IPS DF 19.7 (cell line): Measurements from ENCODE around the gene SPOCK3.

Experiments
- DNase-seq: peaks from one replicate; pipeline ENCODE4 v3.0.0-alpha.2; 2013; ENCODE audit warnings: low read depth, low spot score

Gene SPOCK3

DNA sequence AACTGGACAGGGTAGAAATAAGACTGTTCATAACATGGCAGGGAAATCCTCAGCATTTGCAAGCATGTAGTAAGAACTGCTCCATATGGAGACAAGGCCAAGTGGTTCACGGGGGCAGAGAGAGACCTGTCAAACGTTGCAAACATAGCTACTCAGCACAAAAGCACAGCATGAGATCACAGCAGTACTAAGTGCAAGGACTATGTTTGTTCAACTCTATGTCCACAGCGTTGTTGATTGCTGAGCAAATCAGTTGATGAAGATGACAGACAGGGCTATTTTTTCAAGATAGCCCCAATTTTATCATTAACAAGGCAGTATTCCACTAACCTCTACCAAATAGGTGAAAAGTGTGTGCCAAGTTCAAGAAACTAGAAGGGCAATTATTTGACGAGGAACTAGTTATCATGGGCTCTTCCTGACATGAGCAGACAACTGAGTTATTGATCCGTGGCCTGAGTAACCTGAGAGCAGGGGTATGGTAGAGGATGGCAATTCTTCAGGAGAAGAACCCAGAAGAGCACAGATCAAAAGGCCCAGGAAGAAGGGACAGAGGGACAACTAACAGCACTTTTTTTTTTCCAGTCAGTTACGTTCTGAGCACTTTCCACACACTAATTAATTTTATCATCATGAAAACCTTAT lies 57.4 kb downstream of the SPOCK3 start:
- no peak for DNase-seq

- no peak for DNase-seq
Measured at GRCh38 chr4:167171928-167172327, 62.4 kb downstream of the SPOCK3 start.

DNA sequence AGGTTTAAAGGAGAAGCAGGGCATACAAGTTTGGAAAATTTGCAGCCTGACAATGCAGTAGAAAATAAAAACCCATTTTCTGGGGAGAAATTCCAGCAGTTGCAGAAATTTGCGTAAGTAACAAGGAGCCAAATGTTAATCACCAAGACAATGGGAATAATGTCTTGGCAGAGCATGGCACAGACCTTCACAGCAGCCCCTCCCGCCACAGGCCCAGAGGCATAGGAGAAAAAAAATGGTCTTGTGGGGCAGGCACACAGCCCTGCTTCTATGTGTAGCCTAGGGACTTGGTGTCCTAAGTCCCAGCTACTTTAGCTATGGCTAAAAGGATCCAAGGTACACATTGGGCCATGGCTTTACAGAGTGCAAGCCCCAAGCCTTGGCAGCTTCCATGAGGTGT lies 65.7 kb downstream of the SPOCK3 start:
- no peak for DNase-seq

GRCh38 chr4:167150587-167150986 lies 83.7 kb downstream of the SPOCK3 start:
- no peak for DNase-seq

GRCh38 chr4:167144605-167145004 lies 89.7 kb downstream of the SPOCK3 start:
- no peak for DNase-seq

- no peak for DNase-seq
Measured at GRCh38 chr4:167143018-167143417, 91.3 kb downstream of the SPOCK3 start.

GRCh38 chr4:167136270-167136669 lies 98.0 kb downstream of the SPOCK3 start:
- DNase-seq = no peak

DNA sequence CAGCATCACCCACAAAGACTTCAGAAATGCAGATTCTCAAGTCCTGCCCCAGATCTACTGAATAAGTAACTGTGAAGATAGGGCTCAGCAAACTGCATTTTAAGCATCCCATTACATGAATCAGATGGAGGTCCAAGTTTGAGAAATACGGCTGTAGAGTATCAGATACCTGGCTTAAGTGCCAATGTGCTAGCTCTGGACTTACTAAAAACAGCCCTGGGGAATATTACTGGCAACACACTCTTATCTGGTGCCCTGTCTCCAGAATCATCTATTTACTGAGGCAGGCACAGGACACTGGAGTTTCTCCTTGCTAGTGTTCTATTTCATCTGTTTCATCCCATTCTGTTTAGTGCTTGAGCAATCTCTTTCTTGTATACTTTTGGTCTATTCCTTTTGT lies 105.1 kb downstream of the SPOCK3 start:
- no peak for DNase-seq

GRCh38 chr4:167119392-167119791 lies 114.9 kb downstream of the SPOCK3 start:
- DNase-seq = no peak

- no peak for DNase-seq
Measured at GRCh38 chr4:167117273-167117672, 117.0 kb downstream of the SPOCK3 start.

DNA sequence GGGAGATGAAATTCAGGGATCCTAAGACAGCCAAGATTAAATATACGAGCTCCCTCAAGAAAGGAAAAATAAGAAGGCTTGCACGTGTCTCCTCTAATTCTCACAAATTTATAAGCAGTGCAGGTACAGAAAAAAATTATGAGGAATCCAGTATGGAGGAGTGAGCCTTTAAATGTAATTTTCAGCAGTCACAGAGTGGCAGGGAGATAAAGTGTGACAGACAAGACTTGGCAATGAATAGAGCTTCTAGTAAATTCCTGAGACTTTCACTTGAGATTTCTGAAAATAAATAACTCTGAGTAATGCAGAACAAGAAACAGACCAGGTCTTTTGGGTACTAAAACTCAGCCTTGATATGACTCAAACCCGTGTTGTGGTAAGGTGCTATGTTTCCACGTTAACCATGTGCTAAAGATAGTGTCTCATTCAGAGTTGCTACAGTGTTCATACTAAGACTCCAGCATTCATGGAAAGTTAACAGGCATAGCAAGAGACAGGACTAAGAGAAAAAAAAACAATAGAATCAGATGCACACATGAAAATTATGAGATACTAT lies 119.8 kb downstream of the SPOCK3 start:
- no peak for DNase-seq

DNA sequence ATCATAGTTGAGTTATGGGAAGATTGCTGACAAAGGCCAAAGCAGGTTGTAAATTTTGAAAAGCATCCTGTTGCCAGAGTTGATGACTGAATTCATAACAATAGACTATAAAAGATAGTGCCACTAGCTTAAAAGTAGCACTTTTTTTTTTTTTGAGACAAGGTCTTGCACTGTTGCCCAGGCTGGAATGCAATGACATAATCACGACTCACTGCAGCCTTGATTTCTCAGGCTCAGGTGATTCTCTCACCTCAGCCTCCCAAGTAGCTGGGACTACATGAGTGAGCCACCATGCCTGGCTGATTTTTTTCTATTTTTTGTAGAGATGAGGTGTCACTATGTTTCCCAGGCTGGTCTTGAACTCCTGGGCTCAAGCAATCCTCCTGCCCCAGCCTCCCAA lies 122.7 kb downstream of the SPOCK3 start:
- DNase-seq = no peak

GRCh38 chr4:167111092-167111491 lies 123.2 kb downstream of the SPOCK3 start:
- no peak for DNase-seq

DNA sequence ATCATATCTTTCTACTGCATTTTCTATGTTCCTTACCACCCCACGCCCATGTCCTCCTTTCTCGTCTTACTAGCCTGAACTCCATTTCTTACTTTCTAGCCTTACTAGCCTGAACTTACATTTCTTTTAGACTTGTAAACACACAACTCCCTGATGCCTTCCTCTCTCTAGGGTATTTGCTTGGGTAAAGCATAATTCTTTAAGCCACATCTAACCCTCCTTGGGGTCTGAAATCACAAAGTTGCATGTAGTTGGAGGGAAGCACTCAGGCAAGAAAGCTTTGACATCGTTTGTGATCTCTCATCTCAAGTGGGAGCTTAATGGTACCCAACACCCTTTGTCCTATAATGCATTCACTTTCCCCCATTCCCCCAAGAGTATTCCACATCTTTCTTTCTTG lies 124.4 kb downstream of the SPOCK3 start:
- DNase-seq = no peak

- DNase-seq = no peak
Measured at GRCh38 chr4:167105857-167106256, 128.4 kb downstream of the SPOCK3 start.

GRCh38 chr4:167102475-167102874 lies 131.8 kb downstream of the SPOCK3 start:
- no peak for DNase-seq

DNA sequence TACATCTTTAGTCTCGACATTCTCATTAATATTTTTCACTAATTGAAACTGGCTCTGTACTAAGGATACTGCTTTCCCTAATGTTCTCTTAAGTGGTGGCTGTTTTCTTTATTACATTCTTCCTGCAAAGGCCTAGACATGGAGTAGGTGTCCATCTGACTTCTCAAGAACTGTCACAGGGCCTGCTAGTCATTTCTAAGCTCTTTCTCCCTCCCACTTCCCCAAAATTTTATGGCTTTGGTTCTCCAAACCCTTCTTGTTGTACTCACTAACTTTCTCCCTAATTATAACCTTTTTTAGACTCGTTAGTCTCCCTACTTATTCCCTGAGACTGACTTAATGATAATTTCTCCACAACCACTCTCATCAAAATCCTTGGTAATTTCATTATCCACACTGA lies 133.3 kb downstream of the SPOCK3 start:
- DNase-seq = no peak

GRCh38 chr4:167100120-167100519 lies 134.2 kb downstream of the SPOCK3 start:
- DNase-seq = no peak

- DNase-seq = no peak
Measured at GRCh38 chr4:167088115-167088514, 146.2 kb downstream of the SPOCK3 start.

DNA sequence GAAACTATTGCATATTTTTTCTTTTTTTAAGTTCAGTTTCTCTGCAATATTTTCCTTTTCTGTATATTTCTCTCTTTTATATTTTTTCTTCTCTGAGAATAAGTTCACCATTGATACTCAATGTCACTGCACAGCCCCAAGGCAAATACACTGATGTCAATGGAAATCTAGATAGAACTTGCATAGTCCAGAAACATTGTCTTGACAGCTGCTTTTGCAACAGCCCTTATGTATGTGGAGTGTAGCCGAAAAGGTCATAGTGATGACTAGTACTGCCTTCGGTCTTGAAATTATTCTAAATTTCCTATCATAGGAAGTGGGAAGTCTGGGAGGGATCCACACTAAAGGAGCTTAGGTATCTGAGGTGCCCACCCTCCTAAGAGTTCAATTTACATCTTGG lies 150.0 kb downstream of the SPOCK3 start:
- DNase-seq = no peak

- no peak for DNase-seq
Measured at GRCh38 chr4:167079762-167080161, 154.5 kb downstream of the SPOCK3 start.

DNA sequence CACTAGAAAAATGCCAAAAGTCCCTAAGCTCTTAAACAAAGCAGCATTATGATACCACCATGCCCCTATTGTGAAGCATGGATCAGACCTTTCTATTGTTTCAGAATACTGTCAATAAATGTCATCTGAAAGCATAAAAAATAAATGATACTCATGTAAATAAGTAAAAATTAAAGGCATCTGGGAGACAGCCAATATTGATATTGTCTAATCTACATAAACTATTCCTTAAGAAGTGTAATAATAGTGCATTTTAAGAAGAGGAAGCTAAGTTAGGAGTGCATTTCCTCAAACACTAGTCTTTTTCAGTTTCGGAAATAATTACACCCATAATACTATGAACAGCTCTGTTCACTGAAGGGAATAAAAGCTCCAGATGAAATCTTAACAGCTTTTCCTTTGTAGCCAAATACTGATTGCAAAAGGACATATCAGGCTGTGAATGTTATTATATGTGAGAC lies 181.6 kb downstream of the SPOCK3 start:
- no peak for DNase-seq

- DNase-seq = no peak
Measured at GRCh38 chr4:167049257-167049656, 185.0 kb downstream of the SPOCK3 start.

- DNase-seq = no peak
Measured at GRCh38 chr4:167041524-167041923, 192.8 kb downstream of the SPOCK3 start.
